GM19025 (cell line): ENCODE measurements around the gene CALCOCO2.

Experiments used
- ATAC-seq: cut with Tn5 transposase; IDR thresholded peaks from one replicate; pipeline ENCODE4 v1.9.1; 2021; ENCODE audit warnings: mild to moderate bottlenecking, low read depth, moderate library complexity; ENCODE audit not compliant: unreplicated experiment

Gene CALCOCO2

DNA sequence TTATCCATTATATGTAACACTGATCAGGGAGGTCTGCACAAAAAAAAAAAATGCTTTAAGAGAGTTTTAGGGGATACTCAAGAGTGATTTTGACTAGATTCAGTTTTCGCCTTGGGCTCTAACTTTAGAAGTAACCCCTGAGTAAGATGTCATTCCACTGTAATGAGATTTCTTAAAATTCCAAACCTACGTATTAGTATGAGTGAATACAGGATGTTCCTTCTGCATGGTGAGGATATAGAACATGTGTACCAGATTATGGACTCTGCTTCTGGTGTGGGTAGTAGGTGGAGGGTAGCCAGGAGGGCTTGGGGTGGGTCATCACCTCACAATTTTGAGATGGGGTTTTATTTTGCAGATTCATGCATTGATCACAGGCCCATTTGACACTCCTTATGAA lies 81.6 kb downstream of the CALCOCO2 start:
- no peak for ATAC-seq
